Omental fat pad (tissue), 4 donors: ENCODE data around the gene RAX2. TPM values are rescaled to one million over a fixed set of nuclear protein-coding genes. Genes with fewer than 3 reads are reported as not detected.

Experiments used
- ATAC-seq: fragments of 150-250 bp; one replicate; pipeline ENCODE4 v1.9.1; 2016; ENCODE audit warnings: mild to moderate bottlenecking, moderate library complexity; ENCODE audit not compliant: low FRiP score
- DNase-seq: peaks from one replicate; pipeline ENCODE4 v3.0.0-alpha.2; 2019; ENCODE audit warnings: low spot score
- CTCF ChIP-seq, 3 donors: fragments of 450-650 bp; IDR thresholded peaks; one replicate each; pipeline ENCODE4 v1.5.1; 2016 to 2017; ENCODE audit warnings: antibody characterized with exemption in 3 of 3, mild to moderate bottlenecking in 3 of 3, moderate library complexity in 2 of 3
- total RNA-seq, 4 donors: library from RNA; depleted of rRNA; stranded (reverse); fragments of >200 nt; gene quantifications; one replicate each; pipeline ENCODE4 v1.1.0, GENCODE V29; 2016

RAX2 gene
- total RNA-seq, 4 donors from 2014 or later = 0.19 TPM; not detected in 3

GRCh38 chr19:3807131-3807480 is 35.1 kb upstream of the RAX2 start:
- no peak for ATAC-seq
- TF ChIP-seq CTCF (IDR thresholded peaks at IDR 0.05) = no peak
- DNase-seq = no peak

GRCh38 chr19:3805859-3806258 is 33.8 kb upstream of the RAX2 start:
- no peak for TF ChIP-seq CTCF (IDR thresholded peaks at IDR 0.05)
- DNase-seq = no peak
- no peak for ATAC-seq

- ATAC-seq (no peak), DNase-seq (no peak)
- no peak for TF ChIP-seq CTCF (IDR thresholded peaks at IDR 0.05)
Measured at GRCh38 chr19:3804429-3804828, 32.4 kb upstream of the RAX2 start.

- DNase-seq = no peak
- no peak for TF ChIP-seq CTCF (IDR thresholded peaks at IDR 0.05)
- ATAC-seq = no peak
Measured at GRCh38 chr19:3803986-3804385, 32.0 kb upstream of the RAX2 start.

GRCh38 chr19:3803114-3803888 is 31.3 kb upstream of the RAX2 start:
- ATAC-seq (no peak), DNase-seq (no peak)
- no peak for TF ChIP-seq CTCF (IDR thresholded peaks at IDR 0.05)

- no peak for ATAC-seq
- no peak for TF ChIP-seq CTCF (IDR thresholded peaks at IDR 0.05)
- DNase-seq = no peak
Measured at GRCh38 chr19:3801412-3802096, 29.5 kb upstream of the RAX2 start.

GRCh38 chr19:3800996-3801395 is 29.0 kb upstream of the RAX2 start:
- ATAC-seq = no peak
- DNase-seq = no peak
- TF ChIP-seq CTCF (IDR thresholded peaks at IDR 0.05) = no peak
